ACHN (cell line): ENCODE measurements around the gene RRP1B.
A peak's percentile ranks its signal among the peaks of the same experiment; 100 is the strongest.

Experiments used
- DNase-seq: peaks from one replicate; pipeline ENCODE4 v3.0.0-alpha.2; 2015
- in situ Hi-C: cut with HindIII; loops from 2 replicates; pipeline ENCODE4 v1.10.0; 2017; ENCODE audit warnings: low sequenced_read_pairs, low pct_ligation_motif_present, low pct_unique_long_range_greater_than_20kb

RRP1B gene

DNA sequence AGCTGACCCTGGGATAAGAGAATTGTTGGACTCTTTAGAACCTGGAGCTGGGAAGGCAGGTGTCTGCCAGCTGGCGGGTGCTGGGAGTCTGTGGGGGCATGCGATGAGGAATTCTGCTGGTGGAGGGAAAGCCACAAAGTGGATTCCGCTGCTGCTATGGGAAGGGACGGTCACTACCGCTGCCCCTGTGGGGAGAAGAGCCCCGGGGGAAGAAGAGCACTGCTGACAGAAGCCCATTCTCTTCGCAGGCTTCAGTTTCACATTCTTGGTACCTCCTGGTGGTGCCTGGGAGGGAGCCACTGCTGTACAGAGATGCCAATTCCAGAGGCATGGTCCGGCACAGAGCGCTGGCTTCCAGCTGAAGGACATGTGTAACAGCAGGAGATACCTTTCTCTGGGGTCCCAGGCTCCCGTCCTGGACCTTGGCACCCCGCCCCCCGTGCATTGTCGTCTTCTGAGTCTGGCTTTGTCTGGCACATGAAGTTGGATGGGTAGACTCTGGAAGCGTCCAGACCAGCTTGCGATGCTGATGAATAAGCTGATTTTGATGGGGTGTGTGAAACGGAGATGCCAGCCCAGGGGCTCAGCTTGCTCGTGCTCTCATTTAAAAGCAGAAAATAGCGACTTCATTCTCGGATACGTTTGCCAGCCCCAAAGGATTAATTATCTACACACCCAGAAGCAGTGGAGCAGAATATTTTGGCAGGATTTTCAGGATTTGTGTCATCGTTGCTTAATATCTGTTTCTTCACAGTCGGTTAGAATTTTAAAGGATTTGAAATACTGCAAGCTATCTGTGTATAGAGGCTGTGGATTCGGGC, 72.7 kb downstream of the RRP1B start:
- in situ Hi-C loops = no loop called here
- peak; percentile 76 for DNase-seq

- no peak for DNase-seq
- in situ Hi-C loops = no loop called here
These were observed 73.7 kb downstream of the RRP1B start for GRCh38 chr21:43733060-43733459.

- no peak for DNase-seq
- in situ Hi-C loops = no loop called here
These were observed 74.2 kb downstream of the RRP1B start for GRCh38 chr21:43733529-43734071.

DNA sequence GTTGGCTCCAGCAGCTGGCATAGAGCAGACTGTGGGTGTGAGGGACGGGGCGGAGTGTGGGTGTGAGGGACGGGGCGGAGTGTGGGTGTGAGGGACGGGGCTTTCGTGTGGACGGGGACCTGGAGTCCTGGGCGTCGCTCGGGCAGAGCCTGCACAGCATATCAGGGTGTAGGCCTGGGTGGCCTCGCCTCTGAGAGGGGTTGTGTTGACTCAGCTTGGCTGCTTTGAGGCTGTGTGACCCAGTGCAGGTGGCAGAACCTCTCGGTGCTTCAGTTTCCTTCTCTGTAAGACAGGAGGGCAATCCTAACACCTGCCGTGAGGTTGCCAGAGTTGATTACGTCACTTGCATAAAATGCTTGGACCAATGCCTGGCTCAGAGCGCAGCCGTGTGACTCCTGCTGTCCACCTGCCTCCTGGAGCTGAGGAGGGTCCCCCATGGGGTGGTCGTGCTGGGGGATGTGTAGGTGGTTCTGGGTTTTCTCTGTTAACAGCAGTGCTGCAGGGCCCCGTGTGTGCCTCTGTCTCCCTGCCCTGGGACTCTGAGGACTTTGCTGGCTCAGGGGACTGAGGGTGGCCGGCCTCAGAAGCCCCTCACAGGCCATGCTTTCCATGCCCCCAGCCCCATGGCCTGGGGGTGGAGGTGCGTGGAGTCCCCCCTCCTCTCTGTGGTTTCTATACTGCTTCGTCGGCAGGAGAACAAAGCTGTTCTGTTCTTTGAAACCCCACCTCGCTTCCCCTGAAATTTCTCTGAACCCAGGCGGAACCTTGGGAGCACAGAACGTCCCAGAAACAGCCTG, 75.0 kb downstream of the RRP1B start:
- DNase-seq = no peak
- in situ Hi-C loops = no loop called here

GRCh38 chr21:43734928-43735229, 75.5 kb downstream of the RRP1B start:
- no peak for DNase-seq
- in situ Hi-C loops = no loop called here

GRCh38 chr21:43735236-43736091, 76.1 kb downstream of the RRP1B start:
- in situ Hi-C loops = no loop called here

DNA sequence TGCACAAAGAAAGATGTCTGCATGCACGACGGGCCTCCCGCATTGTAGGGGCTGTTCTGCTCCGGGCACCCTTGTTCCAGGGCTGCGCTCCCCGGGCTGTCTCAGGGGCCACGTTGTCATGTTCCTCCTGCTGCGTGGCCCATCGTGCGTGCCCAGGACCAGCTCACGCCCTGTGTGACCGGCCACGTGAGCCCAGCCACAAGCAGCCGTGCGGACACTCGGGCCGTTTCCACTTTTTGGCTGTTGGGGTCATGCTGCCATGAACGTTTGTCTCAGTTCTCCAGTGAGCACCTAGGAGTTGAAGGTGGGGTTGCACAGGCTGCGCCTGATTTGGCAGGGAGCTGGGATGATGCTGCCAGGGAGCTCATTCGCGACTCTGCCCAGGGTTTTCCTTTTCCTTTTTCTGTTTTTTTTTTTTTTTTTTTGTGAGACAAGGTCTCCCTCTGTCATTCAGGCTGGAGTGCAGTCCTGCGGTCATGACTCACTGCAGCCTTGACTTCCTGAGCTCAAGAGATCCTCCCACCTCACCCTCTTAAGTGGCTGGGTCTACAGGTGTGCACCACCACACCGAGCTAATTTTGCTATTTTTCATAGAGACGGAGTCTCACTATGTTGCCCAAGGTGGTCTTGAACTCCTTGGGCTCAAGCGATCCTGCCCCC, 77.0 kb downstream of the RRP1B start:
- DNase-seq = no peak
- in situ Hi-C loops = no loop called here

More at GRCh38 chr21:43735236-43736091, 76.1 kb downstream of the RRP1B start:
- no peak for DNase-seq

DNA sequence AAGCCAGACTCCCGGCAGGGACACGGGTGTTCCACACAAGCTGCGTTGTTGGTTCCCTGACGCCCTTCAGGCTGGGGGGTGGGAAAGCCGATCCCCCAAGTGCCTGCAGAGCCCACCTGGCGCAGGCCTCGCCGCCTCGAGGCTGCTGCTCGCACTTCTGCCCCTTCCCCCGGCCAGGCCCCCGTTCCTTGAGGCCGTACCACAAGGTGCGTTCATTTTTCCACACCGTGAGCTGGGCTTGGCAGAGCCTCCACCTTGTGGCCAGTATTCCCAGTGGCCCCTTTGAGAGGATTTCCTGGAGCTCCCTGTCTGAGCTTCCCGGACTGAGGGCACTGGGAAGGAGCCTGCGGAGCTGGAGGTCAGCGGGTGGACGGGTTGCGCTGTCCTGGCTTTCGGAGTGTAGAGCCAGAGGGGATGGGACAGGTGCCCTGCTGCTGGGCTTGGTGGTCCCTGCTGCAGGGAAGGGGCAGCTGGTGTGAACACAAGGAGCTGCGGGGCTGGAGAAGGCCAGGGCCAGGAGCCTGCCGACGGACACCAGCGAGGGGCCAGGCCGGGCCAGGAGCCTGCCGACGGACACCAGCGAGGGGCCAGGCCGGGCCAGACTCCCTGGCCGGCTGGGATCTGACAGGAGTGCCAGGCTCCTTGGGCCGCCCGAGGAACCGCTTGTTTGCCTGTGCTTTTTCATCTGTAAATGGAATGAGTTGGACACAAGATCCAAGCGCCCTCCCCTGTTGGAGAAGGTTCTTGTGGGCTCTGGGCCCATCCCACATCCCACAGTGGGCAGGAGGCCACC, 78.0 kb downstream of the RRP1B start:
- in situ Hi-C loops = no loop called here
- no peak for DNase-seq

DNA sequence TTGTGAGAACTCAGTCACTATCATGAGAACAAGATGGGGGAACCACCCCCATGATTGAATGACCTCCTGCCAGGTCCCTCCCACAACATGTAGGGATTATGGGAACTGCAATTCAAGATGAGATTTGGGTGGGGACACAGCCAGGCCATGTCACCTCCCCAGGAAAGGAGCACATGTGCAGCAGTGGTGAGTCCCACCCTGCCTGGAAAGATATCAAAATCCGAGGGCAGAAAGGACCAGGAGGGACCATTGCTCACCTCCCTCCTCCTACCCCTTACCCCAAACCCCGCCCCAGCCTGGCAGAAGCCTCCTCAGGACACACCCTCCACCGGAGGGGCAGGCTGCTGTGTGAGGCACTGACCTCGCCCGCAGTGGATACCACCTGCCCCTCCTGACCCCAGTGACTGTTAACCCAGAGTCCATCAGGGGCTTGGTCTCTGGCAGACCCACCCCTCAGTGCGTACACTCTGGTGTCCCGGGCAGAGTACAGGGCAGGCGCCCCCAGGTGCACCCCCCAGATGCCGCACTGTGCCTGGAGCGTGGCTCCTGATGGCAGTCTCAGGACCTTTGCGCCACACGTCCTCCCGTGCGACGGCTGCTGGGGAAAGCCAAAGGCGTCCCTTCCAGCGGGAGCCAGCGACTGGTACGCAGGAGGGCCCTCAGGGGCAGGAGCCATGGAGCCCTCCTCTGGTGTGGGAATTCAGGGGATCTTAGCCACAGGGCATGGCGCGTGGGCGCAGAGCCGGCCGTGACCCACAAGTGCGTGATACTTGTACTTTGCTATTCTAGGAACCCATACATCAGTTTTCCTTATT, 80.5 kb downstream of the RRP1B start:
- in situ Hi-C loops = no loop called here
- peak; percentile 35 for DNase-seq

GRCh38 chr21:43740497-43741156, 81.3 kb downstream of the RRP1B start:
- in situ Hi-C loops = no loop called here
- peak; percentile 33 for DNase-seq

GRCh38 chr21:43741423-43742096, 82.2 kb downstream of the RRP1B start:
- no peak for DNase-seq
- in situ Hi-C loops = no loop called here

DNA sequence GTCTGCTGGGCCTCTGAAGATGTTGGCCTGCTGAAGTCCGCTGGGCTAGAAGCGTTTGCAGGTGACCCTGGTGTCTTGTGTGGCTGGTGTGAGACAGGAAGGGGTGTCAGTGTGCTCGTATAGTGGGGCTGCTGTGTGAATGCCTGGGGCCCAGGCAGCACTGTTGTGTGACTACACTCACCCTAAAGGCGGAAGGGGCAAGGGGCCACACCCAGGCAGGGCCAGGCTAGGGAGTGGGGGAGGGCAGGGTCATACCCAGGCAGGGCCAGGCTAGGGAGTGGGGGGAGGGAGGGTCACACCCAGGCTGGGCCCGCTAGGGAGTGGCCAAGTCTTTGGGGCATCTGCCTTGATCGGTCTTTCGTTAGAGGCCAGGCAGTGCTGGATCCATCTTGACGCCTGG, 84.6 kb downstream of the RRP1B start:
- no peak for DNase-seq
- in situ Hi-C loops = no loop called here

DNA sequence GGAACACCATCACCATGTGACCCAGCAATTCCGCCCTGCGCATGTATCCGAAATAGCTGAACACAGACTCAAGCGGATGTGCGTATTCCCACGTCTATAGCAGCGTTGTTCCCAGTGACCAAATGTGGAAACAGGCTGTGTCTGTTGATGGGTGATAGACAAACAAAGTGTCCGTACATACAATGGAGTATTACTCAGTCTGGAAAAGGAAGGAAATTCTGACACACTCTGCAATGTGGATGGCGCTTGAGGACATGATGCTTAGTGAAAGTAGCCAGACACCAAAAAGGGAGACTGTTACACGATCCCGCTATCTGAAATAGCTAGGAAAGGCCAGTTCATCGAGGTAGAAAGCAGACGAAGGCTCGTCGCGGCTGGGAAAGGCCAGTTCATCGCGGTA, 85.4 kb downstream of the RRP1B start:
- in situ Hi-C loops = no loop called here
- no peak for DNase-seq
